Tibial nerve (tissue), 4 donors: ENCODE data around the gene ADIPOR2. TPM values are rescaled to one million over a fixed set of nuclear protein-coding genes. Genes with fewer than 3 reads are reported as not detected.
A peak's percentile ranks its signal among the peaks of the same experiment; 100 is the strongest.

Experiments used
- DNase-seq, 2 donors: peaks; one replicate each; pipeline ENCODE4 v3.0.0-alpha.2; 2019; ENCODE audit warnings: low spot score in 2 of 2
- H3K27ac ChIP-seq, 4 donors: fragments of 200-600 bp; sonication (generic) in 3 of 4; one replicate each; pipeline ENCODE4 v1.5.1; 2017 to 2019; ENCODE audit warnings: mild to moderate bottlenecking in 1 of 4
- H3K27me3 ChIP-seq, 2 donors: fragments of 200-600 bp; sonication (generic) in 1 of 2; one replicate each; pipeline versions ENCODE4 v1.5.1 to v1.6.0; 2017 to 2019
- H3K36me3 ChIP-seq, 3 donors: fragments of 200-600 bp; sonication (generic); one replicate each; pipeline ENCODE4 v1.5.1; 2018 to 2019
- H3K4me1 ChIP-seq, 4 donors: fragments of 200-600 bp; sonication (generic) in 3 of 4; one replicate each; pipeline ENCODE4 v1.5.1; 2017 to 2019
- H3K4me3 ChIP-seq, 4 donors: fragments of 200-600 bp; sonication (generic) in 3 of 4; one replicate each; pipeline ENCODE4 v1.5.1; 2017 to 2019; ENCODE audit warnings: mild to moderate bottlenecking in 1 of 4, moderate library complexity in 1 of 4
- H3K9me3 ChIP-seq, 4 donors: fragments of 200-600 bp; sonication (generic) in 3 of 4; one replicate each; pipeline ENCODE4 v1.5.1; 2017 to 2019
- CTCF ChIP-seq, 5 experiments: fragments of 200-600 bp in 3 of 5; fragments of 450-650 bp in 2 of 5; sonication (generic) in 3 of 5; IDR thresholded peaks; one replicate each; pipeline ENCODE4 v1.5.1; 2016 to 2019; ENCODE audit warnings: antibody characterized with exemption in 5 of 5, mild to moderate bottlenecking in 3 of 5, moderate library complexity in 2 of 5
- EP300 ChIP-seq, 2 donors: sonication (generic); formaldehyde crosslinking; IDR thresholded peaks; one replicate each; pipeline ENCODE4 v1.6.1; 2017; ENCODE audit warnings: antibody characterized with exemption in 2 of 2, mild to moderate bottlenecking in 1 of 2
- POLR2A ChIP-seq, 2 donors: fragments of 450-650 bp; IDR thresholded peaks; one replicate each; pipeline ENCODE4 v1.6.1; 2017; ENCODE audit warnings: antibody characterized with exemption in 2 of 2, mild to moderate bottlenecking in 2 of 2, moderate library complexity in 2 of 2
- WGBS, 2 donors: methylation state at CpG; one replicate each; pipeline ENCODE4 v1.1.5; 2018; 5-methylcytosine and 5-hydroxymethylcytosine counted together
- total RNA-seq, 4 donors: library from RNA; depleted of rRNA; stranded (reverse); fragments of >200 nt; gene quantifications; one replicate each; pipeline ENCODE4 v1.1.0, GENCODE V29; 2016

ADIPOR2 gene
- total RNA-seq, 4 donors from 2014 or later, result 66.6 to 123 (median 72.1) TPM

DNA sequence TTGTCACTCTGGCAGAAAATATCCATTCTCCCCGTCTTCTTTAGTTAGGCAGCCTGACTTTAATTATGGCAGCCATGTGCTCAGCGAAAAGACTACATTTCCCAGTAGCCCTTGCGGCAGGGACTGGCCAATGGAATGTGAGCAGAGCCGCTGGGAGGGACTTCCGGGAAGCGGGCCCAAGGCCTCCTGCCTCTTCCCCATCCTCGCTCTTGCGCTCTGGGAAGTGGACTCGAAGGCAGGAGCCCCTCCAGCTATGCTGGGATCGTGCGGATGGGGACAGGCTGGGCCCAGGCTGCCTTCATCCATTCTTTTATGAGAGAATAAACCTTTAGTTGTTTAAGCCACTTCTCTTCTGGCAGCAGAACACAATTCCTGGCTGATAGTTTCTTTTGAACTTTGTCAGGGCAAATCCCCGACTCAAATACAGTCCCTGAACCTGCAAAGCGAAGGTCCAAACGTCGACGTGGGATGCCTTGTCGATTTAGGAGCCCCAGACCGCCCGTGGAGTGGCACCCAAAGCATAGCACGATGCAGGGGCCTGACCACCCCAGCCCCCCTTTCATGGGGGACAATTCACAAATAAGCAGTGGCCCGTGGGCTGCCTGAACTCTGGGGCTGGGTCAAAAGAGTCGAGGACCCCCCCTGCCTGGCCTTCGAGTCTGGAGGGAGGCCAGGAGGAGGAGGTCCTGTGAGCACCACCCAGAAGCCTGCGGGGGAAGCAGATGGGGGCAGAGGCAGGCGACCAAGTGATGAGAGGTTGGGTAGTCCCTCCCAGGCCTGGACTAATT, 113.9 kb downstream of the ADIPOR2 start:
- 51 to 53% methylated on average over 25 of the region's 25 CpGs for WGBS, 2 donors
- TF ChIP-seq CTCF (IDR thresholded peaks at IDR 0.05) (peak in 1 of 5 experiments; percentile 15), EP300 (IDR thresholded peaks at IDR 0.05) (peak in 1 of 2 donors; percentile 57), POLR2A (IDR thresholded peaks at IDR 0.05) (no peak)
- Histone ChIP-seq H3K27ac (peak overlapping the region in 2 of 4 donors; percentile 23 to 36), H3K9me3 (no peaks in the 10 kb centered on the region), H3K4me1 (peaks cover 0 to 5% (median 0%) of the 10 kb centered on the region in 4 donors), H3K4me3 (peak overlapping the region in 1 of 4 donors; percentile 5), H3K36me3 (no peaks in the 10 kb centered on the region), H3K27me3 (no peaks in the 10 kb centered on the region)
- peak; percentile 86 to 95 for DNase-seq

DNA sequence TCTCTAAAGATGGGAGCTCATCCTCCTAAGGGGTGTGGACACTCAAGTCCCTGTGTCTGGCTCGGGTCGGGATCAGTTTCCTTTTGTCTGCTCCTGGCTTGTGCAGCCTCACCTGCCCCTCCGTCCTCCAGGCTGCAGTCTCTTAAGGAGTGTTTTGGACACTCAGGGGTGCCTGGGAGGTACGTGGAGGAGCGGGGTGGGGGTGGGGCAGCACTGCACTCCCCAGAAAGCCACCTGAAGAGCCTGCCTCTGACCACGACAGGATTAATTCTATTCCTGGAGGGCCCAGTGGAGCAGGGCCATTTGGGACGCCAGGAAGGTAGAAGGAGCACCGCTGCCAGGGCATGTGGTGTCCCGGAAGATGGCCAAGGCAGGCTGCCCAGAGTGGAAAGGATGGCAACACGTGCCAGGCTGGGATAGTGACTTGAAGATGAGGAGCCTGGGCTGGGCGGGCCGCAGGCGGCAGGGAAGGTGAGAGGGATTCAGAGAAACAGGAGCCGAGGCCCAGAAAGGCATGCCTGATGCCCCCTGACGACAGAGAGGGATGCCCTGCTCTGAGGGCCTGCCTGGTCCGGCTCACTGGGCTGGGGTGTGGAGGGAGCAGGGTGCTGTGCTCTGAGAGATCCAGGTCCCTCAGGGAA, 114.7 kb downstream of the ADIPOR2 start:
- H3K27ac ChIP-seq, result no peak overlapping the region
- no peak for DNase-seq
- H3K36me3 ChIP-seq, result no peaks in the 10 kb centered on the region
- 82 to 94% methylated on average over 15 to 16 of the region's 16 CpGs for WGBS, 2 donors
- no peaks in the 10 kb centered on the region for H3K27me3 ChIP-seq
- TF ChIP-seq POLR2A (IDR thresholded peaks at IDR 0.05), result no peak
- TF ChIP-seq EP300 (IDR thresholded peaks at IDR 0.05), result no peak
- TF ChIP-seq CTCF (IDR thresholded peaks at IDR 0.05), result no peak
- H3K4me3 ChIP-seq, result no peak overlapping the region
- H3K4me1 ChIP-seq, result peaks cover 0 to 7% (median 3%) of the 10 kb centered on the region in 4 donors
- no peaks in the 10 kb centered on the region for H3K9me3 ChIP-seq

DNA sequence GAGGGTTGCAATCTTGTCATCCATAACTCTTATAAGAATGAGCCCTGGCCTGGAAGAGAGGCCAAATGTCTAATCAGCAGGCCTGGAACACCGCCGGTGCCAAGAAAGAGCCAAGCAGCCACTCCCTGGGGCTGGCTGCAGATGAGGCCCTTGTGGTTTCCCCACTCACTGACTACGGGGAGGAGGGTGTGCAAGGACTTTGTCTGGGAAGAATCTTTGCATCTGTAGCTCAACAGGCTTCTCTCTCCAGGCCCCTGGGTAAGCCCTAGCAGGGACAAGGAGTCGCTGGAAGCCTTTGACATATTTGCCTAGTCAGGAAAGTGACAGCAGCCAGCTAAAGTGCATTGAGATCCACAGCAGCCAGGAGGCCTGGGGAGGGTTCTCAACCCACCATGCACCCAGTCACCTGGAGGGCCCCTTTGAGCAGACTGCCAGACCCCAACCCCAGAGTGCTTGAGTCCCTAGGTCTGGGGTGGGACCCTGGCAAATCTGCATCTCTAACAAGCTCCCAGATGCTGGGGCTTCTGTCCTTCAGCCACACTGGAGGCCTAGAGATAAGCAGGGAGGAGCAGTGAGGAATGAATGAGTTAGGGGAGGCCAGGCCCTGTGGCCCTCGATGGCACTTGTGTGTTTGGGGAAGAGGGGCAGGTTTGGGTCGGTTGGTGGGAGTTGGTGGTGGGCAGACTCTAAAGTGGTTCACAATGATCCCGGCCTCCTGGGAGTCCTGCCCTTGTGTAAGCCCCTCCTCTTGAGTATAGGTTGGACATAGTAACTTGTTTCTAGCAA, 115.6 kb downstream of the ADIPOR2 start:
- DNase-seq, result no peak
- 68 to 70% methylated on average over 6 to 7 of the region's 7 CpGs for WGBS, 2 donors
- Histone ChIP-seq H3K36me3 (no peaks in the 10 kb centered on the region), H3K9me3 (no peaks in the 10 kb centered on the region), H3K4me1 (peaks cover 0 to 16% (median 3%) of the 10 kb centered on the region in 4 donors), H3K4me3 (no peak overlapping the region), H3K27me3 (no peaks in the 10 kb centered on the region), H3K27ac (no peak overlapping the region)
- no peak for TF ChIP-seq POLR2A (IDR thresholded peaks at IDR 0.05)
- no peak for TF ChIP-seq EP300 (IDR thresholded peaks at IDR 0.05)
- no peak for TF ChIP-seq CTCF (IDR thresholded peaks at IDR 0.05)

DNA sequence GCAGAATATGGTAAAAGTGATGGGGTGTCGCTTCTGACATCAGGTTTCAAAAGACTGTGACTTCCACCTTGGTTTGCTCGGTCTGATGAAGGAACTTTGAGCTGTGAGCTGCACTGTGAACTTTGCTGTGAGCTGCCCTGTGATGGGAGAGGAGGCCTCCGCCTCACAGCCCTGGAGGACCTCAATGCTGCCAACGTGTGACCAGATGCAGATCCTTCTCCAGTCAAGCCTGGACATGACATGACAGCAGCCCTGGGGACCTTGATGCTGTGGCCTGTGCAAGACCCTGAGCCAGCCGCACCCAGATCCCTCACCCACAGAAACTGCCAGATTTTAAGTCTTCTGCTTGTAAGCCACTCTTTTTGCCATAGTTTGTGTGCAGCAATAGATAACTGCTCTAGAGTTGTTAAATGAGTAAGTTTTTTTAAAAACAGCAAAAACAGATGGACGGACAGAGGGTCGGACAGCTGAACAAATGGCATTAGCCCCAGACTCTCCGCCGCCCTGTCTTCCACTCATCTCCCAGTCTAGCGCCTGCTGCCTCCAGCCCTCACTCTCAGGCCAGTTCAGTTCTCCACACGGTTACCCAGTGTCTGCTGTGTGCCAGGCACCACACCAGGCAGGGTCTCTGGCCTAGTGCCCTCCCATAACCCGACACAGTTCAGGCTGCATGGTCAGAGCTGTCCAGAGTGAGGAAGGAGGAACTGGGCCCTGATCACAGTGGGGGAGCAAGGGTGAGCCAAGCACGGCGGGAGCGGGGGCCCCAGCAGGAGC, 116.4 kb downstream of the ADIPOR2 start:
- 80 to 83% methylated on average over 14 to 15 of the region's 15 CpGs for WGBS, 2 donors
- DNase-seq, result no peak
- Histone ChIP-seq H3K27ac (no peak overlapping the region), H3K36me3 (no peaks in the 10 kb centered on the region), H3K9me3 (no peaks in the 10 kb centered on the region), H3K27me3 (no peaks in the 10 kb centered on the region), H3K4me1 (peaks cover 0 to 23% (median 3%) of the 10 kb centered on the region in 4 donors), H3K4me3 (no peak overlapping the region)
- TF ChIP-seq EP300 (IDR thresholded peaks at IDR 0.05) (no peak), CTCF (IDR thresholded peaks at IDR 0.05) (no peak), POLR2A (IDR thresholded peaks at IDR 0.05) (no peak)
